Thyroid gland (tissue), 4 donors: Measurements from ENCODE around the gene CERKL.

Experiments used
- POLR2A ChIP-seq, 2 donors: fragments of 450-650 bp; IDR thresholded peaks; one replicate each; pipeline ENCODE4 v1.6.1; 2017; ENCODE audit warnings: antibody characterized with exemption in 2 of 2, mild to moderate bottlenecking in 2 of 2, moderate library complexity in 1 of 2
- TF ChIP-seq, protein P1 (sequence below), 6 experiments: fragments of 200-600 bp in 3 of 6; fragments of 450-650 bp in 3 of 6; sonication (generic) in 3 of 6; IDR thresholded peaks; one replicate each; pipeline ENCODE4 v1.5.1; 2016 to 2019; ENCODE audit warnings: antibody characterized with exemption in 6 of 6, mild to moderate bottlenecking in 2 of 6, inconsistent platforms in 1 of 6, moderate library complexity in 1 of 6

DNA sequence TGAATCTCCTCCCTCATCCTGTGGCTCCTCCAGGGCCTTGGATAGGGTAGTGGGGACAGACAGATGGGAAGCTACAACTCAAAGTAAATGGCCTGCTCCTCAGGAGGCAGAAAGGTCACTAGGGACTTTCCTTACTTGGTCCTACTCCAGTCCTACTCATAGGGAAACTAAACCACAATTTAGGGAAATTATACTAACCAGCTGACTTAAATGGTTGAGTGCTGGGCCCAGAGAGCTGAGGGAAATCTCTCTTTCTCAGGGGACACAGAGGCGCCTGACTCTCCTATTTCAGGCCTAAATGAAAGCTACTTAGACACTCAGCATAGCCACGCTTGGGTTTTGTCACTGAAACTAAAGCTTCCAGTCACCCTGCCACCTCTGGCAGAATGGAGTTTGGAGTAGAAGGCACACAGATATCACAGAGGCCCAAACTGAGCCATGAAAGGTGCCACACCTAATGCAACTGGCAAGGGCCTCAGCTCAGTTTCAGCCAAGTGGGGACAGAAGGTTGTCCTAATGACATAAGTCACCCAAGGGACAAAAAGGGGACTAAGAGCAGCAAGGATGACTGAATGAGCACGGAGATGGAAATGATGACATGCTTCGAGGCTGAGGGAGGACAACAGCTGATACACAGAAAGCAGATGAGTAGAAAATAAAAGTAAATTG lies 24.0 kb downstream of the CERKL start:
- TF ChIP-seq, protein P1, sequence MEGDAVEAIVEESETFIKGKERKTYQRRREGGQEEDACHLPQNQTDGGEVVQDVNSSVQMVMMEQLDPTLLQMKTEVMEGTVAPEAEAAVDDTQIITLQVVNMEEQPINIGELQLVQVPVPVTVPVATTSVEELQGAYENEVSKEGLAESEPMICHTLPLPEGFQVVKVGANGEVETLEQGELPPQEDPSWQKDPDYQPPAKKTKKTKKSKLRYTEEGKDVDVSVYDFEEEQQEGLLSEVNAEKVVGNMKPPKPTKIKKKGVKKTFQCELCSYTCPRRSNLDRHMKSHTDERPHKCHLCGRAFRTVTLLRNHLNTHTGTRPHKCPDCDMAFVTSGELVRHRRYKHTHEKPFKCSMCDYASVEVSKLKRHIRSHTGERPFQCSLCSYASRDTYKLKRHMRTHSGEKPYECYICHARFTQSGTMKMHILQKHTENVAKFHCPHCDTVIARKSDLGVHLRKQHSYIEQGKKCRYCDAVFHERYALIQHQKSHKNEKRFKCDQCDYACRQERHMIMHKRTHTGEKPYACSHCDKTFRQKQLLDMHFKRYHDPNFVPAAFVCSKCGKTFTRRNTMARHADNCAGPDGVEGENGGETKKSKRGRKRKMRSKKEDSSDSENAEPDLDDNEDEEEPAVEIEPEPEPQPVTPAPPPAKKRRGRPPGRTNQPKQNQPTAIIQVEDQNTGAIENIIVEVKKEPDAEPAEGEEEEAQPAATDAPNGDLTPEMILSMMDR (IDR thresholded peaks at IDR 0.05): no peak
- no peak for TF ChIP-seq POLR2A (IDR thresholded peaks at IDR 0.05)
